GM12878 (cell line): ENCODE data around the gene DCC. TPM values are rescaled to one million over a fixed set of nuclear protein-coding genes. Genes with fewer than 3 reads are reported as not detected.

Source experiments
- ATAC-seq: fragments of 200-7000 bp; cut with Tn5 transposase; 3 replicates; pipeline ENCODE4 v1.9.1; 2020; ENCODE audit warnings: mild to moderate bottlenecking, moderate library complexity
- BruUV-seq: library from RNA; stranded (reverse); fragments of 400-500 nt; replicated peaks from 2 replicates; lab custom pipeline; 2021; lab: Mats Ljungman, UMichigan
- CTCF ChIA-PET: fragments of 300-600 bp; sonication (Branson Sonifier 250); formaldehyde crosslinking; extraction: SDS; loops from one replicate; lab custom pipeline; 2021; ENCODE audit warnings: inconsistent platforms; lab: Yijun Ruan, JAX
- POLR2A ChIA-PET: fragments of 350-600 bp; formaldehyde crosslinking; extraction: SDS; loops from one replicate; lab custom pipeline; 2021; ENCODE audit warnings: inconsistent platforms; lab: Charles Lee
- RAD21 ChIA-PET: fragments of 300-600 bp; sonication (Branson Sonifier 250); formaldehyde crosslinking; loops from one replicate; lab custom pipeline; 2023; ENCODE audit warnings: antibody characterized with exemption; ENCODE audit not compliant: unreplicated experiment; lab: Charles Lee
- SMC1A ChIA-PET: fragments of 300-600 bp; sonication (Branson Sonifier 250); formaldehyde crosslinking; loops from one replicate; lab custom pipeline; 2023; ENCODE audit not compliant: unreplicated experiment, uncharacterized antibody; lab: Charles Lee
- DNase-seq: peaks from one replicate; pipeline ENCODE4 v3.0.0-alpha.2; 2011; ENCODE audit warnings: low read depth, low spot score
- FAIRE-seq: peaks from 3 replicates; lab custom pipeline; 2011; peaks lifted over from hg19 to GRCh38; lab: Jason Lieb, UNC
- H2AFZ ChIP-seq: 2 replicates; pipeline ENCODE4 v1.6.0; 2011; ENCODE audit warnings: low read depth, low read length, control low read depth; ENCODE audit not compliant: control insufficient read depth
- H3K27ac ChIP-seq: 2 replicates; pipeline ENCODE4 v1.5.1; 2011; ENCODE audit warnings: control low read depth; ENCODE audit not compliant: control insufficient read depth, insufficient read depth
- H3K27me3 ChIP-seq, 2 experiments: replicated peaks in 1 of 2; 2 replicates each; pipeline versions ENCODE4 v1.6.0 to v1.6.1; 2011; ENCODE audit warnings: low read length in 1 of 2; ENCODE audit not compliant: control insufficient read depth in 2 of 2, insufficient read depth in 2 of 2
- H3K36me3 ChIP-seq, 2 experiments: 2 replicates each; pipeline ENCODE4 v1.5.1; 2011; ENCODE audit warnings: low read length in 1 of 2; ENCODE audit not compliant: control insufficient read depth in 2 of 2, insufficient read depth in 2 of 2
- H3K4me1 ChIP-seq: 2 replicates; pipeline ENCODE4 v1.6.1; 2011; ENCODE audit warnings: mild to moderate bottlenecking, low read length, moderate library complexity, mixed read lengths; ENCODE audit not compliant: control insufficient read depth, insufficient read depth
- H3K4me2 ChIP-seq: 2 replicates; pipeline ENCODE4 v1.6.0; 2011; ENCODE audit warnings: control low read depth; ENCODE audit not compliant: control insufficient read depth, insufficient read depth
- H3K4me3 ChIP-seq: fragments of 200-600 bp; sonication (generic); 2 replicates; pipeline ENCODE4 v1.5.1; 2016
- H3K79me2 ChIP-seq: 2 replicates; pipeline ENCODE4 v1.6.0; 2011; ENCODE audit warnings: low read length; ENCODE audit not compliant: control insufficient read depth, insufficient read depth
- H3K9ac ChIP-seq: 2 replicates; pipeline ENCODE4 v1.8.0; 2011; ENCODE audit warnings: low read length, control low read depth, mixed read lengths; ENCODE audit not compliant: control insufficient read depth, insufficient read depth
- H3K9me3 ChIP-seq: replicated peaks from 3 replicates; pipeline ENCODE4 v1.5.1; 2011; ENCODE audit warnings: mild to moderate bottlenecking, low read length; ENCODE audit not compliant: control insufficient read depth, insufficient read depth
- H4K20me1 ChIP-seq: 2 replicates; pipeline ENCODE4 v1.6.0; 2011; ENCODE audit not compliant: control insufficient read depth, insufficient read depth
- EP300 ChIP-seq, 2 experiments: fragments of 150-350 bp in 1 of 2; IDR thresholded peaks; 2 replicates each; pipeline ENCODE4 v1.6.1; 2011 to 2012; ENCODE audit warnings: low read depth in 2 of 2, low read length in 2 of 2, borderline replicate concordance in 1 of 2, improper control_type of control experiment in 1 of 2, inconsistent platforms in 1 of 2; ENCODE audit not compliant: control insufficient read depth in 1 of 2
- KDM1A ChIP-seq: fragments of 200-600 bp; sonication (generic); IDR thresholded peaks from 2 replicates; pipeline ENCODE4 v1.6.1; 2016; ENCODE audit warnings: borderline replicate concordance
- KLF5 ChIP-seq: fragments of 450-650 bp; IDR thresholded peaks from 2 replicates; pipeline ENCODE4 v1.6.1; 2014; ENCODE audit warnings: mild to moderate bottlenecking; ENCODE audit not compliant: partially characterized antibody
- MYC ChIP-seq: IDR thresholded peaks from 2 replicates; pipeline ENCODE4 v1.6.1; 2011; ENCODE audit warnings: mild to moderate bottlenecking, low read length, moderate library complexity, inconsistent platforms; ENCODE audit not compliant: insufficient read depth, insufficient replicate concordance, insufficient read length, severe bottlenecking
- PML ChIP-seq: IDR thresholded peaks from 2 replicates; pipeline ENCODE4 v1.6.1; 2012; ENCODE audit warnings: low read length, inconsistent platforms
- RCOR1 ChIP-seq: conservative IDR thresholded peaks from 2 replicates; pipeline ENCODE4 v1.6.1; 2012; ENCODE audit warnings: low read depth, low read length, improper control_type of control experiment
- REST ChIP-seq: IDR thresholded peaks from 2 replicates; pipeline ENCODE4 v1.6.1; 2012; ENCODE audit warnings: mild to moderate bottlenecking, low read depth, low read length
- STAT1 ChIP-seq: fragments of 450-650 bp; conservative IDR thresholded peaks from 2 replicates; pipeline ENCODE4 v1.6.1; 2014; ENCODE audit warnings: antibody characterized with exemption, mild to moderate bottlenecking
- TCF12 ChIP-seq: IDR thresholded peaks from 2 replicates; pipeline ENCODE4 v1.6.1; 2011; ENCODE audit warnings: low read depth, mild to moderate bottlenecking, low read length
- USF1 ChIP-seq: IDR thresholded peaks from 2 replicates; pipeline ENCODE4 v1.6.1; 2011; ENCODE audit warnings: borderline replicate concordance, low read depth, mild to moderate bottlenecking, moderate library complexity, mixed read lengths, low read length; ENCODE audit not compliant: insufficient read depth; ENCODE audit errors: extremely low read length
- ZNF274 ChIP-seq: IDR thresholded peaks from one replicate; pipeline ENCODE4 v1.8.0; 2011; ENCODE audit not compliant: insufficient read length, insufficient read depth
- WGBS: methylation state at CpG from one replicate; pipeline ENCODE4 v1.1.6; 2016; ENCODE audit warnings: low lambda C conversion rate; ENCODE audit not compliant: insufficient replicate concordance, insufficient coverage; ENCODE audit errors: missing lambda C conversion rate; 5-methylcytosine and 5-hydroxymethylcytosine counted together
- in situ Hi-C: fragments of 300-500 bp; cut with MboI; formaldehyde crosslinking; loops from 9 replicates; pipeline ENCODE4 v1.14.3; 2018; ENCODE audit warnings: mixed read lengths
- intact Hi-C: fragments of 100-400 bp; cut with micrococcal nuclease; formaldehyde crosslinking; loops from one replicate; pipeline ENCODE4 v1.14.2; 2022; ENCODE audit not compliant: unreplicated experiment
- polyA plus RNA-seq, 11 experiments: library from polyadenylated mRNA; depleted of rRNA in 4 of 11; unstranded in 6 of 11; stranded (reverse) in 5 of 11; fragments of >200 nt; fragmentation: Nextera tagmentation in 4 of 11; fragmentation: Illumina TruSeq in 1 of 11; extraction: Ambion mirVana in 4 of 11; extraction: Trizol in 1 of 11; gene quantifications; 1 replicate in 1 of 11; 2 replicates in 10 of 11; pipeline versions ENCODE4 v1.2.1 to v1.2.3, GENCODE V29; 2011 to 2016; ENCODE audit warnings: inconsistent platforms in 2 of 11, missing spikeins in 2 of 11, low read depth in 1 of 11
- total RNA-seq, 4 experiments: library from RNA; depleted of rRNA in 3 of 4; stranded (reverse); fragments of >200 nt in 3 of 4; fragmentation: Illumina TruSeq in 1 of 4; extraction: Trizol in 1 of 4; gene quantifications; 2 replicates each; pipeline versions ENCODE4 v1.2.1 to v1.2.3, GENCODE V29; 2013 to 2021

Gene DCC
- total and polyA plus RNA-seq, 10 of the 15 experiments (the other 5 are each of a cell fraction or from before 2014, with no cell fraction given) = 0.01 TPM; not detected in 9

GRCh38 chr18:52850031-52850560 is 510.1 kb downstream of the DCC start:
- RAD21 ChIA-PET = no interaction called here
- no peaks in the 10 kb centered on the region for H3K27me3 ChIP-seq
- TF ChIP-seq PML (no peak), USF1 (no peak), TCF12 (no peak), MYC (no peak)
- TF ChIP-seq, all 136 proteins: peak for 0
- no peaks in the 10 kb centered on the region for H4K20me1 ChIP-seq
- no TSS peak for BruUV-seq
- H3K27ac ChIP-seq = no peak overlapping the region
- no peaks in the 10 kb centered on the region for H3K9me3 ChIP-seq
- 23% methylated on average over 6 of the region's 6 CpGs for WGBS
- no peaks in the 10 kb centered on the region for H3K79me2 ChIP-seq
- ChIA-PET SMC1A (no interaction called here), CTCF (no interaction called here), POLR2A (interaction anchor here (1.0 kb wide), 1 partner anchor 10 kb away, joined by 3 read pairs; no protein-coding TSS in a partner anchor)
- H3K4me1 ChIP-seq = no peaks in the 10 kb centered on the region
- H2AFZ ChIP-seq = no peak overlapping the region
- no peak for DNase-seq
- no peak for ATAC-seq
- H3K36me3 ChIP-seq = no peaks in the 10 kb centered on the region
- H3K4me2 ChIP-seq = no peak overlapping the region
- H3K9ac ChIP-seq = no peak overlapping the region
- no peak for FAIRE-seq
- no peak overlapping the region for H3K4me3 ChIP-seq
- in situ Hi-C loops = no loop called here
- intact Hi-C loops = no loop called here

GRCh38 chr18:52861558-52861957 is 521.6 kb downstream of the DCC start:
- no peaks in the 10 kb centered on the region for H3K36me3 ChIP-seq
- no TSS peak for BruUV-seq
- no peak overlapping the region for H3K4me3 ChIP-seq
- H3K9ac ChIP-seq = no peak overlapping the region
- no peaks in the 10 kb centered on the region for H3K79me2 ChIP-seq
- SMC1A ChIA-PET = interaction anchor here (0.6 to 0.9 kb wide), 2 partner anchors 10 to 484 kb away, joined by 3 read pairs; no protein-coding TSS in a partner anchor
- no peaks in the 10 kb centered on the region for H3K9me3 ChIP-seq
- no peaks in the 10 kb centered on the region for H3K4me1 ChIP-seq
- 16% methylated on average over 3 of the region's 3 CpGs for WGBS
- POLR2A ChIA-PET = no interaction called here
- no peaks in the 10 kb centered on the region for H3K27me3 ChIP-seq
- no peak overlapping the region for H3K4me2 ChIP-seq
- no peaks in the 10 kb centered on the region for H4K20me1 ChIP-seq
- H3K27ac ChIP-seq = no peak overlapping the region
- CTCF ChIA-PET = no interaction called here
- DNase-seq (no peak), ATAC-seq (no peak), FAIRE-seq (no peak)
- no peak overlapping the region for H2AFZ ChIP-seq
- TF ChIP-seq REST (no peak), STAT1 (no peak), KLF5 (no peak), ZNF274 (no peak), EP300 (IDR thresholded peaks at IDR 0.05; ENCODE audit: borderline replicate concordance in 1 of 2, control insufficient read depth in 1 of 2, low read depth in 2 of 2, low read length in 2 of 2) (no peak), PML (no peak), KDM1A (no peak), RCOR1 (no peak)
- RAD21 ChIA-PET = no interaction called here
- in situ Hi-C loops = no loop called here
- intact Hi-C loops = no loop called here
